Left hindlimb (tissue), 1 donor: ENCODE results near the gene NDOR1.

Experiments
- DNase-seq: peaks from one replicate; pipeline ENCODE4 v3.0.0-alpha.2; 2018

The NDOR1 gene

GRCh38 chr9:137221506-137222111 is 16.1 kb downstream of the NDOR1 start:
- no peak for DNase-seq

DNA sequence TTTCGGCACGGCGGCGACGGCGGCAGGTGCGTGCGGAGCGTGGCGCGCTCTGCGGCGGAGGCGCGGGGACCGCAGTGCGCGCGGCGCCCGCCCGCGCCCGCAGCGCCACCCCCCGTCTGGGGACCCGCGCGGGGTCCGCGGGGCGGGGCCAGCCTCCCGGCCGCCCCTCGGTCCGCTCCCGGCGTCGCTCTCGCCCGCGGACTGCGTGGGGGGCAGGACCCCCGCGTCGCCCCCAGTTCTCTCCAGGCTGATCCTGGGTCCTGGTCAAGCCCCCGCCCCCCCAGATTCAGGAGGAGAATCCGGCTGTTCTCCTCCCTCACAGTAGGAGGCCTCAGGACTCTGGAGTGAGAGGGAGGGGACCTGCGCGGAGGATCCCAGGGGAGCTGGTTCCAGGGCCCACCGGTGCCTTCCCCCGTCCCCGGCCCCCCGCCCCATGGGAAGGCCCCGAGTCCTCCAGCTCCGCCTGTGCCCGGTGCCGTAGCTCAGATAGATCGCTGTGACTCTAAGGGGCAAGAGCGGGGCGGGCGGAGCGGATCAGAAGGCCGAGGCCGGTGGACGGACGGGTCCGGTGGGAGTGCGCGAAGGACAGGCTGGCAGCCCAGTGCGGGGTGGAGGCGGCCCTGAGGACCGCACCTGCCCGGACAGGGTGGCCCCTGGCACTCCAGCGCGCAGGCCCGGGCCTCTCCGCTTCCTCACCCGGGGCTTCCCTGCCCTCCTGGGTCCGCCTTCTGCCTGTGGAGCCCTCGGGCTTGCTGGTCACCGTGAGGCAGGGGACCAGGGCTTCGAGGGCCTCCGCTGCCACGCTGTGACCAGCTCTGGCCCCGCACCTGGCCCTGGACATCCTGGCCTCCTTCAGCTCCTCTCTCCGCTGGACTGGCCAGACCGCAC is 16.9 kb downstream of the NDOR1 start, which contains the start of gene RNF208:
RNF208 (minus strand) TSS at position 51 of the 888 bp plus-strand sequence. CDS start 1,028 bp downstream, outside the sequence.
- no peak for DNase-seq

DNA sequence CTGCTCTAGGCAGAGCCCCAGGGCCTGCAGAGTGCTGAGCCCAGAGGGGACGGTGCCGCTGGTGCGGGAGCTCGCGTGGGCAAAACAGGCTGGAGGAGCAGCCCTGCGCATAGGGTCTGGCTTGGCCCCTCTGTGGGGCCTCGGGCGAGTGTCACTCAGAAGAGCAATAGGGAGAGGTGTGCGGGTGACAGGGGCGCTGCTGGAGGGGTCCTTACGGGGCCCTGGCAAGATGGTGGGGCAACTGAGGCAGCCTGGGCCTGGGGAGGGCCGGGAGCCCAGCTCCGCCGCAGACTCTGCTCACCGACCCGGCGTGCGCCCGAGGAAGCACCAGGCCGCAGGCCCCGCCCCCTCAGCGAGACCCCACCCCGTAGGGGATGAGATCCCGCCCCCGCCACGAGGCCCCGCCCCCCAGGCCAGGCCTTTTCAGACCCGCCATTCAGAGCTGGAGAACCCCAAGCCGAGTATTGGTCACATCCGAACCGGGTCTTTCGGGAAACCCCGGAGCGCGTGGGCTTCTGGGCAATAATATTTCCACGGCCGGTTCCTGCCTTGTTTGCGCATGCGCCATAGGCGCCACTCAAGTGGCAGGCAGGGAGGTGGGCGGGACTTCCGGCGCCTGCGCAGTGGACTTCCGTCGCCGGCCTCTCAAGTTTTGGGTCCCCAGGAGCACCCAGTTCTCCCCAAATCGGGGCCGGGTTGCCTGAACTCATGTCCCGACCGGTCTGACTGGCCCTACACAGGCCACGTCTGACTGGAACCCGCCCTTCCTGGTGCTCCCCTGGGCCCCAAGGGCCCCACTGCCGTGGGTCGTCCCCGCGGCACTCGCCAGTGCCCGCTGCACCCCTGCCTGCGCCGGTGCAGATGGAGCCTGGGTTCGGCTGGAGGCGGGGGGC is 17.8 kb downstream of the NDOR1 start:
- DNase-seq, result peak; percentile 98

GRCh38 chr9:137224830-137225694 is 19.6 kb downstream of the NDOR1 start, which contains the start of gene CYSRT1:
Gene CYSRT1 (plus strand): TSS chr9:137225174. CDS start chr9:137225622, 448 bp downstream.
- no peak for DNase-seq

GRCh38 chr9:137225699-137226331 is 20.3 kb downstream of the NDOR1 start:
- DNase-seq, result no peak

GRCh38 chr9:137226338-137227053 is 21.0 kb downstream of the NDOR1 start:
- DNase-seq, result no peak

DNA sequence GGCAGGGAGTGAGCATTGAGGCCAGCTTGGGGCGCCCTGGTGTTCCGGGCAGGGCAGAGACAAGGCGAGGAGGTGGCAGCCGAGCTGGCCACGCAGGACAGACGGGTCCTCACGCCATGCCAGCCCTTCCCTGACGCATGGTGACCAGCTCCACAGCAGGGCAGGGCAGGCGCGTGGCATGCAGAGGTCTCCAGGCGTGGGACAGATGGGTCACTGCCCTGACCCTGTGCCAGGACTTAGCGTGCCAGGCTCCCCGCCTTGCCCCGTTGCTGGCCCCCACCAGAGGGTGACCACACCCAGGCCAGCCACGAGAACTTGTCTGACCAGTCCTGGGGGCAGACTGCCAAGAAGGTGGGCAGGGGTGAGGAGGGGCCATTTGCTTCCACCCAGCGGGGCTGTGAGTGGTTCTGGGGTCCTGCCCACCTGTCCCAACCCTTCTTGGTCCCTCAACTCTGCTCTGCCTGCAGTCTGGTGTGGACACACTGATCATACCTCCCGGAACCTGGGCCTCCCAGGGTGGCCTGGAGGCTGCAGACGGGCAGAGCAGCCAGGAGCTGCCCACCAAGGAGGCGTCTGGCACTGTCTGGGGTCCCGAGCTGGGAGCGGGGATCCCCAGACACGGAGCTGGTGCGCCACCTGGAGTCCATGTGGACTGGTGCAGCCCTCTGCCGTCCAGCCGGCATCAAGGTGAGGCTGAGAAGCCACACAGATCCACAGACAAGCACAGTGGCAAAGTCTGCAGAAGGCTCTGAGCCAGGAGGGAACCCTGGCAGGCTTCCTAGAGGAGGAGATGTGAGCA is 21.8 kb downstream of the NDOR1 start, which contains the start of gene RNF224:
RNF224 (plus strand) TSS at position 449 of the 799 bp plus-strand sequence. CDS start 834 bp downstream, outside the sequence.
- DNase-seq, result peak; percentile 80

GRCh38 chr9:137227853-137228505 is 22.5 kb downstream of the NDOR1 start:
- no peak for DNase-seq

- DNase-seq, result no peak
Observed at GRCh38 chr9:137228506-137228967, 23.0 kb downstream of the NDOR1 start.

GRCh38 chr9:137228968-137229896 is 23.7 kb downstream of the NDOR1 start:
- no peak for DNase-seq

- no peak for DNase-seq
Observed at GRCh38 chr9:137229903-137230704, 24.6 kb downstream of the NDOR1 start.

DNA sequence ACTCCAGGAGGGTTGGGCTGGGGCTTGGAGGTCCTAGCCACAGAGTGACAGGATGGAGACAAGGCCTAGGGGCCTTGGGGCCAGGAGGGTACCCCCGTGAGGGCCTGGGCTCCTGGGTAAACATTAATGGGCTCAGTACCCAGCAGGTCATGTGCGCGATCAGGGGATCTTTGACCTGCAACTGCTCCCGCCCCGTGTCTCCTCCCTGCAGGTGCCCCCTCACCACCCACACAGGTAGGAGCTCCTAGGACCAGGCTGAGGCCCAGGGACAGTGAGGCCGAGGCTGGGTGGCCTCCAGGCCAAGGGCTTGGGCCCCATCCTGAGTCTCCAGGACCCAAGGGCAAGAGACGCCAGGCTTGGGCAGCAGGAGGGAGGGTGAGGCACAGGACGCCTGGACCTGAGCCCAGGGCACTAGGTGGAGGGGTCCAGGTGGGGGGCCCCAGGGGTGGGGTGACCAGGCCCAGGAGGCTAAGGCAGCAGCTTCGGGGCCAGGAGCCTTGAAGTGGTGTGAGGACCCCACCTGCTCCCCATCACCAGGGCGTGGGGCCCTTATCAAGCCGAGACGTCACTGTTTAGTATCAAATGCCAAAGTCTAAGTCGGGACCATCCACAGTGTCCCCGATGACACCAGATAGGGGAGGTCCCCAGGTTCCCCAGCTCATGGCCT is 25.3 kb downstream of the NDOR1 start, which contains the start of gene SLC34A3:
SLC34A3 (plus strand) TSS at position 197 of the 667 bp plus-strand sequence. CDS start 802 bp downstream, outside the sequence.
- no peak for DNase-seq

DNA sequence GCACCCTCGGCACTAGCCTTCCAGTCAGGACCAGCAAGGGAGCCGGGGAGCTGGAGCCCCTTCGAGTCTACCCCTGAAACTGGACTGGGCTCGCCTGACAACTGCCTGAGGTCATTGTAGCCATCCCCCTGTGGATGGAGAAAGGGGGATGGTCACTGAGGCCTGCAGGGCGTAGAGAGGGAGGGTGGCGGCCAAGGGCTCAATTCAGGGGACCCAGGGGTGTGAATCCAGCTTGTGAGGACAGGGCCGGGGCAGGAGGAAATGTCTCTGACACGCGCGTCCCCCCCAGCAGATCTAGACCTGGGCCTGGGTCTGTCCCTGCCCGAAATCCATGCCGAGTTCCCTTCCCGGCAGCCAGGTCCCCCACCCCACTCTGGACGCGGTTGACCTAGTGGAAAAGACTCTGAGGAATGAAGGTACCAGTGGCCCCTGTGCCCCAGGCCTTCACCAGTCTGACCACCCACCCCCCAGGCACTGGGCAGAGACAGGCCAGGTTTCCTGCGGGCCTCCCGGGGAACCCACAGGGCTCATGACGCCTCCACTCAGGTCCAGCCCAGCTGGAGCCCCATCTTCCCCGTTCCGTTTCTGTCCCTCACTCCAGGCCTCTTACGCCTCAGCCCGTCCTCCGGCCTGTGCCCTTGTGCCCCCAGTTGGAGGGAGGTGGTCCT is 26.0 kb downstream of the NDOR1 start:
- DNase-seq, result no peak

- DNase-seq, result no peak
Observed at GRCh38 chr9:137232101-137232500, 26.6 kb downstream of the NDOR1 start.

DNA sequence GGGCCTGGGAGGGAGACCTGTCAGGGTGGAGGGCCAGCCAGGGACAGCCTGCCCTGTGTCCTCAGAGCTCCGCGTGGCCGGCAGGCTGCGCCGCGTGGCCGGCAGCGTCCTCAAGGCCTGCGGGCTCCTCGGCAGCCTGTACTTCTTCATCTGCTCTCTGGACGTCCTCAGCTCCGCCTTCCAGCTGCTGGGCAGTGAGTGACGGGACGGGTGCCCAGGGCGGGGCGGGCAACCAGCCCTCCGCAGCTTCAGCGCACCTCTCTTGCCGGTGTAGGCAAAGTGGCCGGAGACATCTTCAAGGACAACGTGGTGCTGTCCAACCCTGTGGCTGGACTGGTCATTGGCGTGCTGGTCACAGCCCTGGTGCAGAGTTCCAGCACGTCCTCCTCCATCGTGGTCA is 27.0 kb downstream of the NDOR1 start:
- no peak for DNase-seq
